Mammary epithelial cell (primary cell): Measurements from ENCODE around the gene METTL5.

ENCODE experiments used
- EZH2 ChIP-seq: IDR thresholded peaks from 2 replicates; pipeline ENCODE4 v1.6.1; 2012; ENCODE audit warnings: low read length, inconsistent platforms, borderline replicate concordance
- TF ChIP-seq, protein P1 (sequence below), 2 donors: IDR thresholded peaks in 1 of 2; conservative IDR thresholded peaks in 1 of 2; 2 replicates each; pipeline ENCODE4 v1.5.1; 2011 to 2012; ENCODE audit warnings: inconsistent platforms in 2 of 2, low read length in 2 of 2, mild to moderate bottlenecking in 2 of 2, control low read depth in 1 of 2, low read depth in 1 of 2; ENCODE audit not compliant: insufficient read depth in 1 of 2; ENCODE audit errors: extremely low read depth in 1 of 2

DNA sequence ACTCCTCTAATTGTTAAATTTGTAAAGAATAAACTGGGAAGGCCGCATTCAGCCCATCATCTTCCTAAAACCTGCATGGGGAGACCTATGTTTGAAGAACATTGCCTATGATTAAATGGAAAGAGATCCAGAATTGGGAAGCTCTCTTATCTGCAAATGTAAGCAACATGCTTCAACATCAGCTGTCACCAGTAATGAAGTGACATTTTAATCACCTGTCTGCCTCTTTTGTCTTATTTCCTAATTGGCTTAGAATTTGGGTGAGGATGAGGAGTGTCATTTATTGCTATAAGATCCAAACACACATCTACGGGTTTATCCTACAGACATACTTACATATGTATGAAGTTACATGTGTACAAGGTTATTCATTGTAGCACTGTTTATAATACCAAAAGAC is 52.1 kb downstream of the METTL5 start:
- TF ChIP-seq, protein P1, sequence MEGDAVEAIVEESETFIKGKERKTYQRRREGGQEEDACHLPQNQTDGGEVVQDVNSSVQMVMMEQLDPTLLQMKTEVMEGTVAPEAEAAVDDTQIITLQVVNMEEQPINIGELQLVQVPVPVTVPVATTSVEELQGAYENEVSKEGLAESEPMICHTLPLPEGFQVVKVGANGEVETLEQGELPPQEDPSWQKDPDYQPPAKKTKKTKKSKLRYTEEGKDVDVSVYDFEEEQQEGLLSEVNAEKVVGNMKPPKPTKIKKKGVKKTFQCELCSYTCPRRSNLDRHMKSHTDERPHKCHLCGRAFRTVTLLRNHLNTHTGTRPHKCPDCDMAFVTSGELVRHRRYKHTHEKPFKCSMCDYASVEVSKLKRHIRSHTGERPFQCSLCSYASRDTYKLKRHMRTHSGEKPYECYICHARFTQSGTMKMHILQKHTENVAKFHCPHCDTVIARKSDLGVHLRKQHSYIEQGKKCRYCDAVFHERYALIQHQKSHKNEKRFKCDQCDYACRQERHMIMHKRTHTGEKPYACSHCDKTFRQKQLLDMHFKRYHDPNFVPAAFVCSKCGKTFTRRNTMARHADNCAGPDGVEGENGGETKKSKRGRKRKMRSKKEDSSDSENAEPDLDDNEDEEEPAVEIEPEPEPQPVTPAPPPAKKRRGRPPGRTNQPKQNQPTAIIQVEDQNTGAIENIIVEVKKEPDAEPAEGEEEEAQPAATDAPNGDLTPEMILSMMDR (conservative IDR thresholded peaks at IDR 0.05 in 1 of 2, IDR thresholded peaks at IDR 0.05 in 1 of 2; ENCODE audit: extremely low read depth in 1 of 2, insufficient read depth in 1 of 2, low read depth in 1 of 2, low read length in 2 of 2), result no peak
- TF ChIP-seq EZH2, result no peak
